Urothelium cell line (cell line): ENCODE measurements around the gene NPIPA3.
"Not testable (repeated sequence)": the region's sequence is repeated elsewhere in the genome, so short reads cannot be mapped to it uniquely, and the experiment has no call there.

Experiments
- DNase-seq: peaks from one replicate; pipeline ENCODE4 v3.0.0; 2011; ENCODE audit warnings: low spot score, mixed read lengths
- FAIRE-seq: peaks from 2 replicates; lab custom pipeline; 2011; peaks lifted over from hg19 to GRCh38; lab: Jason Lieb, UNC

NPIPA3 gene

GRCh38 chr16:14703156-14704011 lies at the start of gene NPIPA3:
TSS of gene NPIPA3 (plus strand) at chr16:14703411. CDS start at chr16:14708944, 5,533 bp downstream.
- not testable (repeated sequence) for FAIRE-seq

GRCh38 chr16:14658063-14658462 lies 45.1 kb upstream of the NPIPA3 start:
- DNase-seq (no peak), FAIRE-seq (no peak)

More at GRCh38 chr16:14703156-14704011, at the start of gene NPIPA3:
- not testable (repeated sequence) for DNase-seq

GRCh38 chr16:14667347-14668266 lies 35.6 kb upstream of the NPIPA3 start:
- FAIRE-seq (no peak), DNase-seq (no peak)

DNA sequence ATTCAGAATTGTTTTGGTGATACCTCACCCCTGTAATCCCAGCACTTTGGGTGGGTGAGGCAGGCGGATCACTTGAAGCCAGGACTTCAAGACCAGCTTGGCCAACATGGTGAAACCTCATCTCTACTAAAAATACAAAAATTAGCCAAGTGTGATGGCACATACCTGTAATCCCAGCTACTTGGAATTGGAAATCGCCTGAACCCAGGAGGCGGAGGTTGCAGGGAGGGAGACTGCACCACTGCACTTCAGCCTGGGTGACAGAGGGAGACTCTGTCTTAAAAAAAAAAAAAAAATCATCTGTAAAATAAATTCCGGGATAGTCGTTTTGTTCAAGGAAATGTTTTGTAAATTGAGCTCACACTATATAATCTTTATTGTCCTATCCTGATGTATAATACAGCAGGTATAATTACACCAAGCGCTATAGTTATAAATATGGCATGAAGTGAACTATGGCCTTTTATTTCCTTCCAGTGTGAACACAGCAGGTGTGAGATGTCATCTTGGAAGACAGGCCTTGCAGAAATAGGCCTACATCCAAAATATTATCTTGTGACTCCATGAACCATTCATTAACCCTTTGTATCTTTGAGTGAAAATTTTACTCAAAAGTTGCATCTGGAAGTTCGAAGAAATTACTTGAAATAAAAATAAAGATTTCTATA lies 34.5 kb upstream of the NPIPA3 start:
- FAIRE-seq = no peak
- DNase-seq = no peak

DNA sequence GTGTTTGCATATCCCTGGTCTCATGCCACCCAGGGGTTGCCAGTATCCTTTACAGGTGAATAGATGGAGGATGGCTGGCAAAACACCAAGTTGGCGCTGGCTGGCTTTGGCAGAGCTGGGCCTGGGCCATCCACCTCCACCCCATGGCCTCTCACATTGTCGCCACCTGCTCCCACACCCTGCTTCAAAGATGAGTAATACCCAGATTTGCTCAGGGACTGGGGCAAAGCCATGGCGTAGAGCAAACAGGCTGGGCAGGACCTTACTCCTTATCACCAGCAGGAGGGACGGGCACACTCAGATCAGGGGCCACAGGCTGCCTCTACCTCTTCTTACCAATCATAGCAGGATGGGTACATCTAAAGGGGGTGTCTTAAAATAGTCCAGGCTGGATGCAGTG lies 33.4 kb upstream of the NPIPA3 start:
- FAIRE-seq (no peak), DNase-seq (no peak)

DNA sequence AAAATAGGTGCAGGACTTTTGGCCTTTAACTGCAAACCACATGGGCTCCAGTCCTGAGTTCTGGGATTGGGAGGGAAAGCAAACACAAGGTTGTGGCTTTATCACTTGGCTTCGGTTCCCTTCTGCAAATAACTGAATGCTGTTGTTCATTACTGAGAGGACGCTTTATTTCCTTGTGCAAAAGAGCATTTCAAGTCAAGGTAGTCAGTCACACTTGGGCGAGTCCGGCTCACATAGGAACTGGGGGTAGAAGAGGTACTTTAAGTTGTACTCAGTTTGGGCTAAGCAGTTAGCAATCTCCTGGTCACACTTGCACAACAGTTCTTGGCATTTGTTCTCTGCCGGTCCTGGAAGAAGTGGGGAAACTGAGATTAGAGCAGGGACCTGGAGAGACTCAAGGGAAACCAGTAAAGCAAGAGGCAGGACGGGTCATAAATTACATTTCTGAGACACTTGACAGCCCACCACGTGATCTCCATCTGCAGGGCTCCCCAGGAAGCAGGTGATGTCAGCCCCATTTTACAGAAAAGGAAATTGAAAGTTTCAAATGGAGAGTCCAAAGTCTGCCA lies 30.7 kb upstream of the NPIPA3 start:
- DNase-seq = no peak
- no peak for FAIRE-seq

DNA sequence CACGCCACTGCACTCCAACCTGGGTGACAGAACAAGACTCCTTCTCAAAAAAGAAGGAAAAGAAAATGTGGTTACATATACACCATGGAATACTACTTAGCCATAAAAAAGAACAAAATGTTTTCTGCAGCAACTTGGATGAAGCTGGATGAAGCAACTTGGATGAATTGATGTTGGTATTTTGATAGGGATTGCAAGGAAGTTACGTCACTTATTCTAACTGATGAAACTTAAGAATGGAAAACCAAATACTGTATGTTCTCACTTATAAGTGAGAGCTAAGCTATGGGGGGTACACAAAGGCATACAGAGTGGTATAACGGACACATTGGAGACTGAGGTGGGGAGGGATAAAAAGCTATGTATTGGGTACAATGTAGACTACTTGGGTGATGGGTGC lies 26.6 kb upstream of the NPIPA3 start:
- FAIRE-seq = no peak
- no peak for DNase-seq

DNA sequence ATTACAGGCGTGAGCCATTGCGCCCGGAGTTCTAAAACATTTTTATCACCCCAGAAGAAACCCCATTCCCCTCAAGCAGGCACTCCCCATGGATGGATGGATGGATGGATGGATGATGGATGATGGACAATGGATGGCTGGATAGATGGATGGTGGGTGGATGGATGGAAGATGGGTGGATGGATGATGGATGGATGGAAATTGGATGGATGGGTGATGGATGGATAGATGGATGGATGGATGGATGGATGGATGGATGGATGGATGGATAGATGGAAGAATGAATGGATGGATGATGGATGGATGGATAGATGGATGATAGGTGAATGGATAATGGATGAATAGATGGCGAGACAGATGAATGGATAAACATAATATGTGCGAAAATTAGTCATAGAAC lies 25.6 kb upstream of the NPIPA3 start:
- no peak for DNase-seq
- peak; percentile 9 for FAIRE-seq

GRCh38 chr16:14678748-14679497 lies 24.3 kb upstream of the NPIPA3 start:
- FAIRE-seq (no peak), DNase-seq (no peak)

GRCh38 chr16:14680396-14680795 lies 22.8 kb upstream of the NPIPA3 start:
- FAIRE-seq, DNase-seq: not testable (repeated sequence)

- no peak for DNase-seq
- FAIRE-seq = no peak
These were observed 22.1 kb upstream of the NPIPA3 start for GRCh38 chr16:14681115-14681514.

DNA sequence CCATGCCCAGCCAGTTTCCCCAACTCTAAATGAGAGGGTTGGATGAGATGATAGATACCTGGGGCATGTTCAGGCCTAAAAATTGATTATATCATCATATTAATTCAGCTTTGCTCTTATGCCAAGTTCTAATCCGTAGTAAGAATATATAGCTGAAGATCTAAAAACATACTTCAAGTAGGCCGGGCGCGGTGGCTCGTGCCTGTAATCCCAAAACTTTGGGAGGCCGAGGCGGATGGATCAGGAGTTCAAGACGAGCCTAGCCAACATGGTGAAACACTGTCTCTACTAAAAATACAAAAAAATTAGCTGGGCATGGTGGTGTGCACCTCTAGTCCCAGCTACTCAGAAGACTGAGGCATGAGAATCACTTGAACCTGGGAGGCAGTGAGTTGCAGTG lies 21.1 kb upstream of the NPIPA3 start:
- FAIRE-seq (no peak), DNase-seq (no peak)

DNA sequence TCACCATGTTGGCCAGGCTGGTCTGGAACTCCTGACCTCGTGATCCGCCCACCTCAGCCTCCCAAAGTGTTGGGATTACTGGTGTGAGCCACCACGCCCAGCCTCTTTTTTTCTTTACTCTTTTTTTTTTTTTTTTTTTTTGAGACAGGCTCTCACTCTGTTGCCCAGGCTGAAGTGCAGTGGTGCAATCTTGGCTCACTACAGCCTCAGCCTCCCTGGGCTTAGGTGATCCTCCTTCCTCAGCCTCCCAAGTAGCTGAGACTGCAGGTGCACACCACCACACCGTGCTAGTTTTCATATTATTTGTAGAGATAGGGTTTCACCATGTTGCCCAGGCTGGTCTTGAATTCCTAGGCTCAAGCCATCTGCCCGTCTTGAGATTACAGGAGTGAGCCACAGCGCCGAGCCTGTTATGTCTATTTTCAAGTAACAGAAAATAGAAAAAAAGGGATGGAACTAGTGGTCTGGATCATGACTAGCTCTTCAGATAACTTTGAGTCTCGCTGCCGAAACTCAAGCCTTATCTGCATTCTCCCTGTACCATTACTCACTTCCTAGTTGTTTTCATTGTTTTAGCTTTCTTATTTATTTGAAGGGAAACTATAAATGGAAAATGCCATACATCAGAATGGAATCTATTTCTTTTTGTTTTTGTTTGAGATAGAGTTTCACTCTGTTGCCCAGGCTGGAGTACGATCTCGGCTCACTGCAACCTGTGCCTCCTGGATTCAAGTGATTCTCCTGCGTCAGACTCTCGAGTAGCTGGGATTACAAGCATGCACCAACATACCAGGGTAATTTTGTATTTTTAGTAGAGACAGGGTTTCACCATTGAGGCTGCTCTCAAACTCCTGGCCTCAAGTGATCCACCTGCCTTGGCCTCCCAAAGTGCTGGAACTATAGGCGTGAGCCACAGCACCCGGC lies 17.1 kb upstream of the NPIPA3 start:
- FAIRE-seq, DNase-seq: not testable (repeated sequence)

- not testable (repeated sequence) for FAIRE-seq, DNase-seq
These were observed 9.1 kb upstream of the NPIPA3 start, which contains the start of gene PLA2G10 for GRCh38 chr16:14694129-14694528. TSS of gene PLA2G10 (minus strand) at chr16:14694308. CDS start at chr16:14694229, 79 bp downstream.

DNA sequence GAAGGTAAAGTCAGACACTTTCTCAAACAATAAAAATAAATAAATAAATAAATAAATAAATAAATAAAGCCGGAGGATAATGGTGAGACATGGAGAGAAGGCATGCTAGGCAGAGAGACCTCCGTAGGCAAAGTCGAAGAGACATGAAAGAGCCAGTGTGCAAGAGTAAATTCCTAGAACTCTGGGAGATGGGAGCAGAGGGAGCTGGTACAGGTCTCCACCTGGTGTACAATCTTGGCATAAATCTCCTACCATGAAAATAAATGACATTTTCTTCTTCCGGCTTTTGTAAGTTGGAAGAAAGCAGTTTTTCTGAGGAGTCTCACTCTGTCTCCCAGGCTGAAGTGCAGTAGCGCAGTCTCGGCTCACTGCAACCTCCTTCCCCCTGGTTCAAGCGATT lies 1.4 kb upstream of the NPIPA3 start:
- DNase-seq, FAIRE-seq: not testable (repeated sequence)

GRCh38 chr16:14702672-14703071 lies 539 bp upstream of the NPIPA3 start:
- DNase-seq, FAIRE-seq: not testable (repeated sequence)

DNA sequence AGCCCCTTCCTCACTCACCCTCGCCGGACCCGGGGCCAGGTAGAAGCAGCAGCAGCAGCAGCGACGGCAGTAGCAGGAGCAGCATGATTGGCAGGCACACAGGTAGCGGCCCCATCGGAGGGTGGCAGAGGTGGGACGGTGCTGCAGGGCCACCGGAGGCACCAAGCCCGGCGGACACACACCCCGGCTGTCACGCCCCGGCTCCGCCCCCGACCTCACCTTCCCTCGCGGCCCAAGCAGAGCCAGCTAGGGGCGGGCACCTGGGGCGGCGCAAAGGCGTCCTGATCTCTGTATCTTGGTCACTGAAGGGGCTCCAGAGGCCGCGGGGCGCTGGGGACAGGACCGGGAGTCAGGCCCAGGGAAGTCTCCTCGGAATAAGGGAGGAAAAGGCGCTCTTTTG lies 30.0 kb downstream of the NPIPA3 start:
- DNase-seq, FAIRE-seq: not testable (repeated sequence)

DNA sequence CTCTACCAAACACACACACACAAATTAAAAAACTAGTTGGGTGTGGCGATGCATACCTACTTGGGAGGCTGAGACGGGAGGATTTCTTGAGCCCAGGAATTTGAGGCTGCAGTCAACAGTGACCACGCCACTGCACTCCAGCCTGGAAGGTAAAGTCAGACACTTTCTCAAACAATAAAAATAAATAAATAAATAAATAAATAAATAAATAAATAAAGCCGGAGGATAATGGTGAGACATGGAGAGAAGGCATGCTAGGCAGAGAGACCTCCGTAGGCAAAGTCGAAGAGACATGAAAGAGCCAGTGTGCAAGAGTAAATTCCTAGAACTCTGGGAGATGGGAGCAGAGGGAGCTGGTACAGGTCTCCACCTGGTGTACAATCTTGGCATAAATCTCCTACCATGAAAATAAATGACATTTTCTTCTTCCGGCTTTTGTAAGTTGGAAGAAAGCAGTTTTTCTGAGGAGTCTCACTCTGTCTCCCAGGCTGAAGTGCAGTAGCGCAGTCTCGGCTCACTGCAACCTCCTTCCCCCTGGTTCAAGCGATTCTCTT lies 37.7 kb downstream of the NPIPA3 start:
- FAIRE-seq, DNase-seq: not testable (repeated sequence)
